Neural cell (in vitro differentiated cells): ENCODE results near the gene BMPR1B.

Experiments
- CTCF ChIP-seq: fragments of 450-650 bp; IDR thresholded peaks from 2 replicates; pipeline ENCODE4 v1.5.1; 2014; ENCODE audit warnings: antibody characterized with exemption, mild to moderate bottlenecking, moderate library complexity; ENCODE audit not compliant: poor library complexity, severe bottlenecking
- EP300 ChIP-seq: fragments of 450-650 bp; conservative IDR thresholded peaks from 2 replicates; pipeline ENCODE4 v1.6.1; 2014; ENCODE audit warnings: antibody characterized with exemption, mild to moderate bottlenecking, moderate library complexity; ENCODE audit not compliant: poor library complexity, severe bottlenecking
- EZH2 ChIP-seq: fragments of 200-600, 300-800 bp; shearing (Covaris generic), sonication (generic); IDR thresholded peaks from 2 replicates; pipeline ENCODE4 v1.6.1; 2014; ENCODE audit warnings: antibody characterized with exemption, low read length, borderline replicate concordance, mild to moderate bottlenecking; ENCODE audit not compliant: insufficient read depth, poor library complexity, severe bottlenecking
- MXI1 ChIP-seq: fragments of 450-650 bp; conservative IDR thresholded peaks from 2 replicates; pipeline ENCODE4 v1.6.1; 2014; ENCODE audit warnings: antibody characterized with exemption, mild to moderate bottlenecking; ENCODE audit not compliant: poor library complexity, severe bottlenecking
- POLR2AphosphoS5 ChIP-seq: IDR thresholded peaks from 2 replicates; pipeline ENCODE4 v1.6.1; 2012
- SMC3 ChIP-seq: fragments of 450-650 bp; conservative IDR thresholded peaks from 2 replicates; pipeline ENCODE4 v1.6.1; 2014; ENCODE audit warnings: antibody characterized with exemption, mild to moderate bottlenecking, moderate library complexity; ENCODE audit not compliant: poor library complexity
- TAF1 ChIP-seq: IDR thresholded peaks from 2 replicates; pipeline ENCODE4 v1.6.1; 2012; ENCODE audit warnings: low read depth

- TF ChIP-seq CTCF (no peak), POLR2AphosphoS5 (no peak), EZH2 (no peak), TAF1 (no peak), EP300 (no peak), MXI1 (no peak), SMC3 (no peak)
Measured at GRCh38 chr4:94852616-94853015, 94.9 kb downstream of the BMPR1B start.
